Testis (tissue), 2 donors: Measurements from ENCODE around the gene CACNA1C.

ENCODE experiments used
- CTCF ChIP-seq, 3 experiments: fragments of 450-650 bp in 2 of 3; fragments of 200-600 bp in 1 of 3; sonication (generic) in 1 of 3; IDR thresholded peaks; one replicate each; pipeline ENCODE4 v1.5.1; 2016 to 2019; ENCODE audit warnings: antibody characterized with exemption in 3 of 3, mild to moderate bottlenecking in 2 of 3, moderate library complexity in 1 of 3
- POLR2A ChIP-seq: fragments of 450-650 bp; IDR thresholded peaks from one replicate; pipeline ENCODE4 v1.6.1; 2017; ENCODE audit warnings: antibody characterized with exemption, mild to moderate bottlenecking, moderate library complexity

GRCh38 chr12:2401040-2401439, 348.3 kb downstream of the CACNA1C start:
- no peak for TF ChIP-seq CTCF (IDR thresholded peaks at IDR 0.05)
- TF ChIP-seq POLR2A, result no peak
